Prostate gland (tissue), 2 donors: ENCODE results near the gene PCIF1. TPM values are rescaled to one million over a fixed set of nuclear protein-coding genes. Genes with fewer than 3 reads are reported as not detected.
"Not testable (repeated sequence)": the region's sequence is repeated elsewhere in the genome, so short reads cannot be mapped to it uniquely, and the experiment has no call there.

ENCODE experiments used
- DNase-seq: peaks from one replicate; pipeline ENCODE4 v3.0.0-alpha.2; 2019; ENCODE audit warnings: low spot score
- H3K27ac ChIP-seq, 2 donors: fragments of 200-600 bp; sonication (generic); 2 replicates each; pipeline ENCODE4 v1.5.1; 2017 to 2019
- H3K27me3 ChIP-seq: fragments of 200-600 bp; sonication (generic); replicated peaks from 2 replicates; pipeline ENCODE4 v1.5.1; 2019; ENCODE audit not compliant: insufficient read depth
- H3K36me3 ChIP-seq, 2 donors: fragments of 200-600 bp; sonication (generic); 1 replicate in 1 of 2; 2 replicates in 1 of 2; pipeline versions ENCODE4 v1.5.1 to v1.8.1; 2017 to 2019
- H3K4me1 ChIP-seq: fragments of 200-600 bp; sonication (generic); replicated peaks from 2 replicates; pipeline ENCODE4 v1.5.1; 2019
- H3K4me3 ChIP-seq, 2 donors: fragments of 200-600 bp; sonication (generic); 2 replicates each; pipeline ENCODE4 v1.5.1; 2017 to 2019
- H3K9me3 ChIP-seq: fragments of 200-600 bp; sonication (generic); 2 replicates; pipeline ENCODE4 v1.5.1; 2017
- CTCF ChIP-seq, 4 experiments: fragments of 200-600 bp in 2 of 4; fragments of 450-650 bp in 2 of 4; sonication (generic) in 2 of 4; IDR thresholded peaks; 1 replicate in 3 of 4; 2 replicates in 1 of 4; pipeline ENCODE4 v1.5.1; 2016 to 2019; ENCODE audit warnings: antibody characterized with exemption in 4 of 4, mild to moderate bottlenecking in 2 of 4, moderate library complexity in 2 of 4
- POLR2A ChIP-seq: fragments of 450-650 bp; IDR thresholded peaks from one replicate; pipeline ENCODE4 v1.6.1; 2016; ENCODE audit warnings: antibody characterized with exemption, mild to moderate bottlenecking
- POLR2AphosphoS5 ChIP-seq: sonication (generic); formaldehyde crosslinking; IDR thresholded peaks from one replicate; pipeline ENCODE4 v1.6.1; 2017; ENCODE audit warnings: antibody characterized with exemption
- WGBS: methylation state at CpG from one replicate; pipeline ENCODE4 v1.1.5; 2018; 5-methylcytosine and 5-hydroxymethylcytosine counted together
- intact Hi-C: fragments of 100-400 bp; cut with DNase I; formaldehyde crosslinking; loops from one replicate; pipeline ENCODE4 v1.14.2; 2022
- total RNA-seq, 2 donors: library from RNA; depleted of rRNA; stranded (reverse); fragments of >200 nt; gene quantifications; one replicate each; pipeline ENCODE4 v1.1.0, GENCODE V29; 2016

The PCIF1 gene
- total RNA-seq, 2 donors from 2014 or later: 39.8 to 54.9 TPM

DNA sequence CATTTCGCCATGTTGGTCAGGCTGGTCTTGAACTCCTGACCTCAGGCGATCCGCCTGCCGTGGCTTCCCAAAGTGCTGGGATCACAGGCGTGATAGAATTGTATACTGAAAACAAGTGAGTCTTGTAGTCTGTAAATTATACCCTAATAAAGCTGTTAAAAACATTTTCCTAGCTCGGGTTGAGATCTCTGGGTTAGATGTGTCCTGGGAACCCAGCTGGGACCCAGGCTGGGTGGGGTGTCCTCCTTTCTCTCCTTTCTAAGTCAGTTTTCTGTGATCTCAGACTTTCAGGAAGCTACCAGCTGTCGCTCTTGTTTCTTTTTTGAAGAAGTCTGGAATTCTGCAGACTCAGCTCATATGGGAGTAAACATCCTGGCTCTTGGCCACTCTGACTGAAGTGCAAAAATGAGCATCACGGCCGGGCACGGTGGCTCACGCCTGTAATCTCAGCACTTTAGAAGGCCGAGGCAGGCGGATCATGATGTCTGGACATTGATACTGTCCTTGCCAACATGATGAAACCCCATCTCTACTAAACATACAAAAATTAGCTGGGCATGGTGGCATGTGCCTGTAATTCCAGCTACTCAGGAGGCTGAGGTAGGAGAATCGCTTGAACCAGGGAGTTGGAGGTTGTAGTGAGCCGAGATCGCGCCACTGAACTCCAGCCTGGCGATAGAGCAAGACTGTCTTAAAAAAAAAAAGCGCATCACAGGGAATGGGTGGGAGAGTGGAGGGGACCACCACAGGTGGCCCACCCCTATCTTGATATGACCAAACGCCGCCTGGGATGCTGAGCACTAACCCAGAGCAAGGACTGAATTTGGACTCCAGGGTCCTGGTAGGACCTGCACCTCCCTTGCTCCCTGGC, 9.9 kb upstream of the PCIF1 start:
- 46% methylated on average over 21 of the region's 21 CpGs for WGBS
- intact Hi-C loops: no loop called here
- Histone ChIP-seq H3K27me3 (no peaks in the 10 kb centered on the region), H3K4me3 (no peak overlapping the region), H3K9me3 (no peaks in the 10 kb centered on the region), H3K36me3 (no peaks in the 10 kb centered on the region), H3K27ac (peak overlapping the region in 1 of 2 donors; percentile 52), H3K4me1 (no peaks in the 10 kb centered on the region)
- DNase-seq: no peak
- TF ChIP-seq POLR2AphosphoS5 (peak; percentile 24), CTCF (IDR thresholded peaks at IDR 0.05) (no peak), POLR2A (no peak)

GRCh38 chr20:45925821-45926506, 8.5 kb upstream of the PCIF1 start:
- Histone ChIP-seq H3K9me3 (no peaks in the 10 kb centered on the region), H3K27ac (no peak overlapping the region), H3K4me3 (no peak overlapping the region), H3K4me1 (no peaks in the 10 kb centered on the region), H3K36me3 (no peaks in the 10 kb centered on the region), H3K27me3 (no peaks in the 10 kb centered on the region)
- TF ChIP-seq POLR2AphosphoS5 (no peak), POLR2A (no peak), CTCF (IDR thresholded peaks at IDR 0.05) (no peak)
- intact Hi-C loops: no loop called here
- no peak for DNase-seq
- 60% methylated on average over 9 of the region's 9 CpGs for WGBS

GRCh38 chr20:45926731-45927070, 7.8 kb upstream of the PCIF1 start:
- TF ChIP-seq POLR2AphosphoS5 (no peak), CTCF (IDR thresholded peaks at IDR 0.05) (no peak), POLR2A (no peak)
- DNase-seq: no peak
- no peaks in the 10 kb centered on the region for H3K4me1 ChIP-seq
- no peaks in the 10 kb centered on the region for H3K9me3 ChIP-seq
- 77% methylated on average over 2 of the region's 2 CpGs for WGBS
- intact Hi-C loops: no loop called here
- H3K27me3 ChIP-seq: no peaks in the 10 kb centered on the region
- H3K27ac ChIP-seq: no peak overlapping the region
- no peak overlapping the region for H3K4me3 ChIP-seq
- H3K36me3 ChIP-seq: no peaks in the 10 kb centered on the region

DNA sequence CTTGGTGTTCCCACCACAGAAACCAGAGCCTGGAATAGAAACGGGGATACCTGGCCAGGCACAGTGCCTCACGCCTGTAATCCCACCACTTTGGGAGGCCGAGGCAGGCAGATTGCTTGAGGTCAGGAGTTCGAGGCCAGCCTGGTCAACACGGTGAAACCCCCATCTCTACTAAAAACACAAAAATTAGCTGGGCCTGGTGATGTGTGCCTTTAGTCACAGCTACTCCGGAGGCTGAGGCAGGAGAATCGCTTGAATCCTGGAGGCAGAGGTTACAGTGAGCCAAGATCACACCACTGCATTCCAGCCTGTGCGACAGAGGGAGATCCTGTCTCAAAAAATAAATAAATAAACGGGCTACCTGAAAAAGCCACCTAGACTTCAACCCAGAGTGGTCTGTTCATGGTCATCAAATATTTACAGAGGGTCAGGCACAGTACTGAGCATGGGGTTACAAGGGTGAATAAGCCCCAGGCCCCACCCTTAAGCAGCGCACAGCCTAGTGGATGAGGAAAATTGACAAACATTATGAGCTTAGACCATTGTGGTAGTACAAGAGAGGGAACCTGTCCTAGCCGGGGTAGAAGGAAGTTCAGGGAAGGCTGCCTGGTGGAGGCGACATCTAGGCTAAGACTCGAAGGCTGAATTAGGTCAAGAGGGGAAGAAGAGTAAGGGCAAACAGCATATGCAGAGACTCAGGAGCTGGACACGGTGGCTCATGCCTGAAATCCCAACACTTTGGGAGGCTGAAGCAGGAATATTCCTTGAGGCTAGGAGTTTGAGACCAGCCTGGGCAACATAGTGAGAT, 7.2 kb upstream of the PCIF1 start:
- no peak for DNase-seq
- no peak overlapping the region for H3K27ac ChIP-seq
- H3K36me3 ChIP-seq: no peaks in the 10 kb centered on the region
- WGBS: 72% methylated on average over 14 of the region's 14 CpGs
- no peaks in the 10 kb centered on the region for H3K4me1 ChIP-seq
- TF ChIP-seq POLR2A: no peak
- TF ChIP-seq POLR2AphosphoS5: no peak
- no peak for TF ChIP-seq CTCF (IDR thresholded peaks at IDR 0.05)
- intact Hi-C loops: no loop called here
- no peak overlapping the region for H3K4me3 ChIP-seq
- H3K27me3 ChIP-seq: no peaks in the 10 kb centered on the region
- no peaks in the 10 kb centered on the region for H3K9me3 ChIP-seq

DNA sequence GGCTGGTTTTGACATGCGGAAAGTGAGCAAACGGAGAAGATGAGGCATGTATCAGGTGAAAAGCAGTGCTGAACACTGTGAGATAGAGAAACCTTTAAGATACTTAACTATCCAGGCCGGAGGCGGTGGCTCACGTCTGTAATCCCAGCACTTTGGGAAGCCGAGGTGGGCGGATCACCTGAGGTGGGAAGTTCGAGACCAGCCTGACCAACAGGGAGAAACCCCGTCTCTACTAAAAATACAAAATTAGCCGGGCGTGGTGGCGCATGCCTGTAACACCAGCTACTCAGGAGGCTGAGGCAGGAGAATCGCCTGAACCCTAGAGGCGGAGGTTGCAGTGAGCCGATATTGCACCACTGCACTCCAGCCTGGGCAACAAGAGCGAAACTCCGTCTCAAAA, 2.8 kb upstream of the PCIF1 start:
- H3K9me3 ChIP-seq, intact Hi-C loops, H3K4me3 ChIP-seq, H3K4me1 ChIP-seq, H3K27ac ChIP-seq, DNase-seq, H3K36me3 ChIP-seq, H3K27me3 ChIP-seq: not testable (repeated sequence)
- WGBS: 94% methylated on average over 17 of the region's 17 CpGs
